Renal cortex interstitium (tissue), 11 donors: ENCODE measurements around the gene RRN3. TPM values are rescaled to one million over a fixed set of nuclear protein-coding genes. Genes with fewer than 3 reads are reported as not detected.
"Not testable (repeated sequence)": the region's sequence is repeated elsewhere in the genome, so short reads cannot be mapped to it uniquely, and the experiment has no call there.

Experiments
- DNase-seq, 11 donors: peaks; one replicate each; pipeline ENCODE4 v3.0.0-alpha.2; 2013; ENCODE audit warnings: low read depth in 9 of 11, low spot score in 4 of 11; ENCODE audit errors: extremely low read depth in 1 of 11
- polyA plus RNA-seq, 3 donors: library from polyadenylated mRNA; unstranded; fragments of 120-200 nt; gene quantifications; one replicate each; pipeline ENCODE4 v1.2.1, GENCODE V29; 2013; ENCODE audit not compliant: insufficient read length in 3 of 3

Gene RRN3
- polyA plus RNA-seq, 3 donors: 37.8 to 44.5 (median 41.1) TPM

- DNase-seq: not testable (repeated sequence)
Observed at GRCh38 chr16:15015671-15016070, 78.4 kb downstream of the RRN3 start.

- not testable (repeated sequence) for DNase-seq
Observed at GRCh38 chr16:15012941-15013340, 81.1 kb downstream of the RRN3 start.

Other genes with a start within 250 kb of the RRN3 start
- 100 to 1,000 TPM; 140 to 167 (median 162) TPM for gene NPIPA1, start 156.8 kb downstream of the RRN3 start, polyA plus RNA-seq
- gene PDXDC1, start 119.2 kb downstream of the RRN3 start, polyA plus RNA-seq: 100 to 1,000 TPM in 2 of 3 donors, 10 to 100 TPM in 1; 96.3 to 114 (median 110) TPM
- 10 to 100 TPM; 39.6 to 45.5 (median 45.4) TPM for gene NTAN1, start 38.2 kb downstream of the RRN3 start, polyA plus RNA-seq